Astrocyte (in vitro differentiated cells and primary cell): ENCODE data around the gene RBM20.

Experiments used
- CTCF ChIP-seq: IDR thresholded peaks from 2 replicates; pipeline ENCODE4 v1.5.1; 2011; ENCODE audit warnings: low read depth, mild to moderate bottlenecking, inconsistent platforms, low read length, moderate library complexity; ENCODE audit not compliant: insufficient read depth
- EZH2 ChIP-seq: IDR thresholded peaks from 2 replicates; pipeline ENCODE4 v1.6.1; 2012; ENCODE audit warnings: mild to moderate bottlenecking, low read length, inconsistent platforms; ENCODE audit not compliant: insufficient read depth

GRCh38 chr10:110821508-110821907, 177.4 kb downstream of the RBM20 start:
- TF ChIP-seq CTCF (no peak), EZH2 (no peak)
